ENCODE data around the gene AP3S2.
"Not testable (repeated sequence)": the region's sequence is repeated elsewhere in the genome, so short reads cannot be mapped to it uniquely, and the experiment has no call there.

The AP3S2 gene

GRCh38 chr15:89903015-89903857 lies 9.4 kb upstream of the AP3S2 start:
- no peak for DNase-seq

GRCh38 chr15:89900849-89901248 lies 7.1 kb upstream of the AP3S2 start:
- no peak for DNase-seq

GRCh38 chr15:89899951-89900567 lies 6.3 kb upstream of the AP3S2 start:
- DNase-seq: no peak

GRCh38 chr15:89899295-89899945 lies 5.6 kb upstream of the AP3S2 start:
- no peak for DNase-seq

GRCh38 chr15:89898614-89899294 lies 5.0 kb upstream of the AP3S2 start:
- DNase-seq: no peak

- no peak for DNase-seq
Observed at GRCh38 chr15:89898146-89898545, 4.4 kb upstream of the AP3S2 start.

- no peak for DNase-seq
Observed at GRCh38 chr15:89893027-89893426, 767 bp downstream of the AP3S2 start.

- DNase-seq: no peak
Observed at GRCh38 chr15:89888214-89888804, 5.5 kb downstream of the AP3S2 start.

- no peak for DNase-seq
Observed at GRCh38 chr15:89885611-89886010, 8.2 kb downstream of the AP3S2 start.

- not testable (repeated sequence) for DNase-seq
Observed at GRCh38 chr15:89885179-89885578, 8.6 kb downstream of the AP3S2 start.

- DNase-seq: no peak
Observed at GRCh38 chr15:89883518-89883917, 10.3 kb downstream of the AP3S2 start.

GRCh38 chr15:89880727-89881126 lies 13.1 kb downstream of the AP3S2 start:
- no peak for DNase-seq

- DNase-seq: no peak
Observed at GRCh38 chr15:89878323-89878722, 15.5 kb downstream of the AP3S2 start.

GRCh38 chr15:89877083-89877425 lies 16.7 kb downstream of the AP3S2 start:
- no peak for DNase-seq

- peak; percentile 35 for DNase-seq
Observed at GRCh38 chr15:89876396-89877082, 17.3 kb downstream of the AP3S2 start.

GRCh38 chr15:89875741-89876140 lies 18.1 kb downstream of the AP3S2 start:
- no peak for DNase-seq

GRCh38 chr15:89874926-89875564 lies 18.7 kb downstream of the AP3S2 start:
- peak; percentile 83 for DNase-seq

- DNase-seq: no peak
Observed at GRCh38 chr15:89870688-89871288, 23.0 kb downstream of the AP3S2 start.

- no peak for DNase-seq
Observed at GRCh38 chr15:89870006-89870405, 23.8 kb downstream of the AP3S2 start.

- DNase-seq: not testable (repeated sequence)
Observed at GRCh38 chr15:89869490-89869889, 24.3 kb downstream of the AP3S2 start.

GRCh38 chr15:89864958-89865739 lies 28.6 kb downstream of the AP3S2 start:
- DNase-seq: no peak

All from right hindlimb (tissue), 1 donor.